RPMI7951 (cell line): ENCODE measurements around the gene TLE2. TPM values are rescaled to one million over a fixed set of nuclear protein-coding genes. Genes with fewer than 3 reads are reported as not detected.

Experiments
- DNase-seq: peaks from one replicate; pipeline ENCODE4 v3.0.0-alpha.2; 2012; ENCODE audit warnings: low read depth
- total RNA-seq: library from RNA; depleted of rRNA; stranded (reverse); fragments of >200 nt; shearing (Covaris generic); gene quantifications from 2 replicates; pipeline ENCODE4 v1.2.3, GENCODE V29; 2014; rRNA removed

TLE2 gene
- total RNA-seq, 1 experiment from 2014 or later = not detected

- DNase-seq = peak; percentile 99
Observed at GRCh38 chr19:2950286-2951124, 78.6 kb downstream of the TLE2 start.

GRCh38 chr19:2949939-2950285, 79.2 kb downstream of the TLE2 start:
- peak; percentile 17 for DNase-seq

Other genes with a start within 250 kb of the TLE2 start
- 58.5 and 62.1 TPM in 2 replicates for gene SGTA, start 246.0 kb downstream of the TLE2 start, total RNA-seq
- gene THOP1, start 243.8 kb downstream of the TLE2 start, total RNA-seq = 63.7 and 117 TPM in 2 replicates
- 0.88 and 1.1 TPM in 2 replicates for gene ZNF554, start 209.4 kb downstream of the TLE2 start, total RNA-seq
- 6.8 and 7.3 TPM in 2 replicates for gene ZNF555, start 187.8 kb downstream of the TLE2 start, total RNA-seq
- gene ZNF556, start 161.9 kb downstream of the TLE2 start, total RNA-seq = 0.68 and 1.7 TPM in 2 replicates
- gene ZNF57, start 128.4 kb downstream of the TLE2 start, total RNA-seq = 4.9 and 5.0 TPM in 2 replicates
- 9.1 and 12.0 TPM in 2 replicates for gene ZNF77, start 84.3 kb downstream of the TLE2 start, total RNA-seq
- gene TLE6, start 51.7 kb downstream of the TLE2 start, total RNA-seq = 0.84 and 3.9 TPM in 2 replicates
- 178 and 208 TPM in 2 replicates for gene TLE5, start 33.2 kb upstream of the TLE2 start, total RNA-seq
- 35.9 and 56.3 TPM in 2 replicates for gene GNA11, start 65.1 kb upstream of the TLE2 start, total RNA-seq
- gene GNA15, start 106.8 kb upstream of the TLE2 start, total RNA-seq = 36.5 and 42.2 TPM in 2 replicates
- not detected in 2 replicates for gene S1PR4, start 149.5 kb upstream of the TLE2 start, total RNA-seq
- gene NCLN, start 156.7 kb upstream of the TLE2 start, total RNA-seq = 29.2 and 39.5 TPM in 2 replicates
- not detected in 2 replicates for gene CELF5, start 195.4 kb upstream of the TLE2 start, total RNA-seq